MM.1S (cell line): ENCODE data around the gene RALGAPA2.

Experiments used
- DNase-seq: peaks from one replicate; pipeline ENCODE4 v3.0.0-alpha.2; 2015
- H2AFZ ChIP-seq: fragments of 300-600 bp; sonication (generic); 2 replicates; pipeline ENCODE4 v1.6.0; 2016; ENCODE audit warnings: antibody characterized with exemption, low read length
- H3F3A ChIP-seq: fragments of 300-600 bp; sonication (generic); 2 replicates; pipeline ENCODE4 v1.6.1; 2016; ENCODE audit warnings: mild to moderate bottlenecking, antibody characterized with exemption, low read length, moderate library complexity, mixed read lengths; ENCODE audit not compliant: insufficient read depth
- H3K27ac ChIP-seq: fragments of 300-600 bp; sonication (generic); 2 replicates; pipeline ENCODE4 v1.5.1; 2016; ENCODE audit warnings: mild to moderate bottlenecking, low read length
- H3K27me3 ChIP-seq: fragments of 300-600 bp; sonication (generic); replicated peaks from 2 replicates; pipeline ENCODE4 v1.6.0; 2016; ENCODE audit warnings: low read length; ENCODE audit not compliant: insufficient read depth
- H3K36me3 ChIP-seq: fragments of 300-600 bp; sonication (generic); replicated peaks from 2 replicates; pipeline ENCODE4 v1.6.1; 2016; ENCODE audit warnings: mild to moderate bottlenecking, low read length, mixed read lengths; ENCODE audit not compliant: insufficient read depth
- H3K4me1 ChIP-seq: fragments of 300-600 bp; sonication (generic); 2 replicates; pipeline ENCODE4 v1.6.1; 2016; ENCODE audit warnings: low read length, mixed read lengths
- H3K4me2 ChIP-seq: fragments of 300-600 bp; sonication (generic); 2 replicates; pipeline ENCODE4 v1.6.0; 2016; ENCODE audit warnings: low read depth, low read length
- H3K4me3 ChIP-seq: fragments of 300-600 bp; sonication (generic); 2 replicates; pipeline ENCODE4 v1.5.1; 2016; ENCODE audit warnings: low read length, mixed read lengths
- H3K79me2 ChIP-seq: fragments of 300-600 bp; sonication (generic); 2 replicates; pipeline ENCODE4 v1.6.1; 2016; ENCODE audit warnings: mixed run types, low read length, mixed read lengths
- H3K9ac ChIP-seq: fragments of 300-600 bp; sonication (generic); 2 replicates; pipeline ENCODE4 v1.6.1; 2016; ENCODE audit warnings: low read length, mixed read lengths
- H3K9me2 ChIP-seq: fragments of 300-600 bp; sonication (generic); replicated peaks from 2 replicates; pipeline ENCODE4 v1.6.1; 2016; ENCODE audit warnings: mild to moderate bottlenecking, low read length, mixed read lengths; ENCODE audit not compliant: insufficient read depth
- H3K9me3 ChIP-seq: fragments of 300-600 bp; sonication (generic); replicated peaks from 2 replicates; pipeline ENCODE4 v1.6.1; 2016; ENCODE audit warnings: mild to moderate bottlenecking, low read length, mixed read lengths; ENCODE audit not compliant: insufficient read depth
- H4K20me1 ChIP-seq: fragments of 300-600 bp; sonication (generic); 2 replicates; pipeline ENCODE4 v1.6.1; 2016; ENCODE audit warnings: mild to moderate bottlenecking, low read length, moderate library complexity, mixed read lengths; ENCODE audit not compliant: insufficient read depth
- CTCF ChIP-seq: fragments of 300-600 bp; sonication (generic); IDR thresholded peaks from 2 replicates; pipeline ENCODE4 v1.5.1; 2016; ENCODE audit warnings: antibody characterized with exemption, low read length, mixed read lengths
- EZH2 ChIP-seq: fragments of 300-600 bp; sonication (generic); optimal IDR thresholded peaks from 2 replicates; pipeline ENCODE3; 2017; ENCODE audit warnings: low read depth, mild to moderate bottlenecking, antibody characterized with exemption, low read length, mixed read lengths
- EZH2phosphoT487 ChIP-seq: fragments of 300-600 bp; sonication (generic); IDR thresholded peaks from 2 replicates; pipeline ENCODE4 v1.6.1; 2018; ENCODE audit warnings: antibody characterized with exemption, low read length

The RALGAPA2 gene

GRCh38 chr20:20604907-20605306, 107.5 kb downstream of the RALGAPA2 start:
- Histone ChIP-seq H3K36me3 (no peaks in the 10 kb centered on the region), H2AFZ (no peak overlapping the region), H3K27me3 (no peaks in the 10 kb centered on the region), H3K9ac (no peak overlapping the region), H3F3A (no peaks in the 10 kb centered on the region), H4K20me1 (no peaks in the 10 kb centered on the region), H3K9me3 (no peaks in the 10 kb centered on the region), H3K79me2 (no peaks in the 10 kb centered on the region), H3K4me2 (no peak overlapping the region), H3K27ac (no peak overlapping the region), H3K4me1 (no peaks in the 10 kb centered on the region), H3K4me3 (no peak overlapping the region), H3K9me2 (no peaks in the 10 kb centered on the region)
- no peak for DNase-seq
- TF ChIP-seq EZH2phosphoT487 = no peak
- no peak for TF ChIP-seq CTCF
- TF ChIP-seq EZH2 = no peak

GRCh38 chr20:20604357-20604756, 108.1 kb downstream of the RALGAPA2 start:
- DNase-seq = no peak
- Histone ChIP-seq H3K27me3 (no peaks in the 10 kb centered on the region), H3K4me3 (no peak overlapping the region), H3F3A (no peaks in the 10 kb centered on the region), H3K9me3 (no peaks in the 10 kb centered on the region), H3K27ac (no peak overlapping the region), H3K36me3 (no peaks in the 10 kb centered on the region), H3K9me2 (no peaks in the 10 kb centered on the region), H4K20me1 (no peaks in the 10 kb centered on the region), H3K79me2 (no peaks in the 10 kb centered on the region), H3K4me2 (no peak overlapping the region), H2AFZ (no peak overlapping the region), H3K4me1 (no peaks in the 10 kb centered on the region), H3K9ac (no peak overlapping the region)
- TF ChIP-seq CTCF (no peak), EZH2phosphoT487 (no peak), EZH2 (no peak)

GRCh38 chr20:20603339-20603990, 109.0 kb downstream of the RALGAPA2 start:
- Histone ChIP-seq H3K4me1 (no peaks in the 10 kb centered on the region), H4K20me1 (no peaks in the 10 kb centered on the region), H3K9me2 (no peaks in the 10 kb centered on the region), H3K4me3 (no peak overlapping the region), H3F3A (no peaks in the 10 kb centered on the region), H3K9me3 (no peaks in the 10 kb centered on the region), H2AFZ (no peak overlapping the region), H3K36me3 (no peaks in the 10 kb centered on the region), H3K27ac (no peak overlapping the region), H3K9ac (no peak overlapping the region), H3K27me3 (no peaks in the 10 kb centered on the region), H3K79me2 (no peaks in the 10 kb centered on the region), H3K4me2 (no peak overlapping the region)
- TF ChIP-seq CTCF = no peak
- no peak for TF ChIP-seq EZH2phosphoT487
- no peak for TF ChIP-seq EZH2
- no peak for DNase-seq
